GM12875 (cell line): ENCODE results near the gene ACOT11.

Experiments used
- H3K4me3 ChIP-seq: one replicate; pipeline ENCODE4 v1.5.1; 2011; ENCODE audit warnings: low read depth, low read length, control low read depth
- TF ChIP-seq, protein P1 (sequence below): IDR thresholded peaks from 2 replicates; pipeline ENCODE4 v1.5.1; 2011; ENCODE audit warnings: low read depth, mild to moderate bottlenecking, control low read depth, inconsistent platforms, low read length, moderate library complexity, borderline replicate concordance; ENCODE audit not compliant: insufficient read depth

ACOT11 gene

DNA sequence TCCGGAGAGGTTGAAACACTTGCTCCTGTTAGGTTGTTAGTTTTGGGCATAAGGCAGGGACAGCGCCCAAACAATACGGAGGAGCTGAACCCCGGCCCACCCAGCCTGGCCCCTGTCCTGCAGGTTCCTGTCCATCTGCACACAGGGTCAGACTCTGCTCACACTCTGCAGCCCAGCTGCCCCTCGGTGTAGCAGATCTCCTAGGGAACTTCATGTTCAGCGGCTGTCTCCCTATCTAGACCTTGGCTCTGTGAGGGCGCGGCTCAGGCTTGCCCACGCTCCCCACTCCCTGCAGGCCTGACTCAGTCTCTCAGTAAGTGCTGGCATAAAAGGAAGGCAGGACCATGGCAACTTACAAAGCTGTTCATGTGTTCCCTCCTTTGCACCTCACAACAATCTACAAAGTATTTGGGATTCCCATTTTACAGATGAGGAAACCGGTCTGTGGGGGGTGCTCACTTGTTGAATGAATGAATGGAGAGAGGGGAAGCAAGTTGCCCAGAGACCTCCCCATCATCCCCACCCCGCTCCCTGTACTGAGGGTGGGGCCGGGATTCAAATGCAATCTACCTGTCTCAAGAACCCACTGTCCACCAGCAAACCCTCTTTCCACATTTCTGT, 26.2 kb downstream of the ACOT11 start:
- no peak overlapping the region for H3K4me3 ChIP-seq
- TF ChIP-seq, protein P1, sequence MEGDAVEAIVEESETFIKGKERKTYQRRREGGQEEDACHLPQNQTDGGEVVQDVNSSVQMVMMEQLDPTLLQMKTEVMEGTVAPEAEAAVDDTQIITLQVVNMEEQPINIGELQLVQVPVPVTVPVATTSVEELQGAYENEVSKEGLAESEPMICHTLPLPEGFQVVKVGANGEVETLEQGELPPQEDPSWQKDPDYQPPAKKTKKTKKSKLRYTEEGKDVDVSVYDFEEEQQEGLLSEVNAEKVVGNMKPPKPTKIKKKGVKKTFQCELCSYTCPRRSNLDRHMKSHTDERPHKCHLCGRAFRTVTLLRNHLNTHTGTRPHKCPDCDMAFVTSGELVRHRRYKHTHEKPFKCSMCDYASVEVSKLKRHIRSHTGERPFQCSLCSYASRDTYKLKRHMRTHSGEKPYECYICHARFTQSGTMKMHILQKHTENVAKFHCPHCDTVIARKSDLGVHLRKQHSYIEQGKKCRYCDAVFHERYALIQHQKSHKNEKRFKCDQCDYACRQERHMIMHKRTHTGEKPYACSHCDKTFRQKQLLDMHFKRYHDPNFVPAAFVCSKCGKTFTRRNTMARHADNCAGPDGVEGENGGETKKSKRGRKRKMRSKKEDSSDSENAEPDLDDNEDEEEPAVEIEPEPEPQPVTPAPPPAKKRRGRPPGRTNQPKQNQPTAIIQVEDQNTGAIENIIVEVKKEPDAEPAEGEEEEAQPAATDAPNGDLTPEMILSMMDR, result no peak

DNA sequence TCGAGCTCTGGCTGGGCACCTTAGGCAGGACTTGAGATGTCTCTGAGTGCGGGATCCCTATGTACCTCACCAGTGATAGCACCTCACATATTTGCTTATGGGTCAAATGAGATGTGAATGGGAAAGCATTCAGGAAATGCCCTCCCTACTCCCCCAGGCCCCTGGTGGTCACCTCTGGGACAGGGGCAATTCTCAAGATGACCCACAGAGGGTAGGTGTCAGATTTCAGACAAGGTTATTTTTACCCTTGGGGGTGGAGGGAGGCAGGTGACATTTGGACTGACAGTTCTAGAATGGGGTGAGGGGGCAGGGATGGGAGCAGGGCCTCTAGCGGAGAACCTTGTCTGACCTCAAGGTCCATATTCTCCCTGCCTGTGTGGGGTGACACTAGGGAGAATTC, 27.1 kb downstream of the ACOT11 start:
- no peak overlapping the region for H3K4me3 ChIP-seq
- TF ChIP-seq, protein P1, result no peak

DNA sequence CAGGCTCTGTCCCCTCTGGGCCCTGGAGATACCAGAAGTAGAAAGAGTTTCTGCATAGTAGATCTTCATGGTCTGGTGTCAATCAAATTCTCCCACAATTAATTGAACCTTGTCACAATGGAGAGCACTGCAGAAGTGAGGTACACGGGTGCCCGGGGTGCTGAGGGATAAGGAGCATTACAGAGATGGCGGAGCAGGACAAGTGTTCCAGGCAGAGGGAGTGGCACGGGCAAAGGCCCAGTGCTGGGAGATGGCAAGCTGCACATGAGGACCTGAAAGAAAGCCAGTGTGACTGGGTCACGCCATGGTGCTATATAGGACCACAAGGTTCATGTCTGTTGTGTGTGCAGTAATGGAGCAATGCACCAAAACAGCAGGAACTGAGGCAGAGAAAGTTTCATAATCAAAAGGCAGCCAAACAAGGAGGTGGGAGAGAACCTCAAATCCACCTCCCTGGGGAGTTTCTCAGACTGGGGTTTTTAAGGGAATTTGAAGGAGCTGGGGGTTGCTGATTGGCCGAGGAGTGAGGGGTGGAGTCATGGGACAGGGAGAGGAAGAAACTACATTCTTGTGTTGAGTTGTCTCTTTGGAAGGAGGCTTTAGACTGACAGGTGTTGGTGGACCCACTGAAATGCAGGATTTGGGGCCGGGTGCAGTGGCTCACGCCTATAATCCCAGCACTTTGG, 27.7 kb downstream of the ACOT11 start:
- H3K4me3 ChIP-seq, result no peak overlapping the region
- TF ChIP-seq, protein P1, result no peak

DNA sequence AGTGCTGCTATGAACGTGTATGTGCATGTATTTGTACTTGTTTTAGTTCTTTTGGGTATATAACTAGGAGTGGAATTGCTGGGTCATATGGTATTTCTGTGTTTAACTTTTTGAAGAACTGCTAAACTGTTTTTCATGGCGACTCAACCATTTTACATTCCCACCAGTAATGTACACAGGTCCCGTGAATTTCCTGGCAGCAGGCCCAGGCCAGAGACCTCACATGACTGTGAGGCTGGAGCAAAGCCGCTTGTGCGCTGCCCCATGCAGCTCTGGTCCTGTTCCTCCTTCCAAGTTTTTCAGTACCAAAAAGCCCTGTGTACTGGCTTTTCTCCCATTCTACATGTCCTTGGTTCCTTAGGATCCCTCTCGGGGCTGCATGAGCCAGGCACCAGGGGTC, 29.6 kb downstream of the ACOT11 start:
- no peak overlapping the region for H3K4me3 ChIP-seq

DNA sequence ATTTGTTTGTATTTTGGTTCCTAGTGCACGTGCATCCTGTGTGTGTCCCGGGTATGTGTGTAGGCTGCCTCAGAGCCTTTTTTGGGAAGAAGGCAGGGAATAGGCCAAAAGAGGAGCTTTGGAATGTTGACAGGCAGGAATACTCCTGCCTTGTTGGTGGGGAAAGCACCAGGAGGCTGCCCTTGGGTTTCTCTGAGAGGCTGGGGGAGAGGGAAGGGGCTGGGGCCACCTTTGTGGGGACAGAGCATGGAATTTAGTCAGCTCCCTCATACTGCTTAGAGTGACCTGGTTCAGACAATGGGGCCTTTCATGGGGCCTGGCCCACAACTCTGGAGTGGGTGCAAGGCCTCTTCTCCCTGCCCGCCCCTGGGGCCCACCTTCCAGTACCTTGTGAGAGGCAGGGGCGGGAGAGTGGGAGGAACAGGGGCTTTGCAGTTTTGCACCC, 31.3 kb downstream of the ACOT11 start:
- TF ChIP-seq, protein P1, result no peak

More for the DNA sequence above, 29.6 kb downstream of the ACOT11 start:
- TF ChIP-seq, protein P1, result no peak

DNA sequence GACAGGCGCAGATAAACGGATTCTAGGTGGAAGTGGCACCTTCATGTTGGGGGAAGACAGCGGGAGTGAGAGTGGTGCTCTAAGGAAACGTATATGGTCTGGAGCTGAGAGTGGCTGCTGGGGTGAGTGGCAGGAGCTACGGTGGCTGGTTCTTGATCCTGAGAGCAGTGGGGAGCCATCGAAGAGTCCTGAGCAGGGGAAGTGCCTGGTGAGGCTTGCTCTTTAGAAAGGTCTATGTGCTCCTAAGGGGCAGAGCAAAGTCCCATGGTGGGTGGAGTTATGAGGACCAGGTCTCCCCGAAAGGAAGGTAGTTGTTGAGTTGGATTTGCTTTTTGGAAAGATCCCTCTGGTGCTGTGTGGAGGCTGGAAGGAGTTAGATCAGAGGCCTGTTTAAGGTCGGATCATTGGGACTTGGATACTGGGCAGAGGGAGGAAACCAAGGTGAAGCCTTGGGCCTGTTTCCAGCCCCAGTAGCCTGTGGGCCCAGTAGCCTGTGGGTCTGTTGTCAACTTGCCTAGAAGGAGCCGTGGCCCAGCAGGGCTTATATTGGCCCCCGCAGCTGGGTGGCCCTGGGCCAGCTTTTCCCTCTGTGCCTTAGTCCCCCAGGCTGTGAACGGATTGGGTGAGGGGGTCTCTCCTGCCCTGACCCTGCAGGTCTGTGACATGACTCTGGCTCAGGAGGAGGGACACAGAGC, 33.0 kb downstream of the ACOT11 start:
- TF ChIP-seq, protein P1, result no peak
- H3K4me3 ChIP-seq, result no peak overlapping the region

More for the DNA sequence above, 31.3 kb downstream of the ACOT11 start:
- no peak overlapping the region for H3K4me3 ChIP-seq
